HFF-Myc (cell line): ENCODE data around the gene UBALD2.
"Not testable (repeated sequence)": the region's sequence is repeated elsewhere in the genome, so short reads cannot be mapped to it uniquely, and the experiment has no call there.

Experiments used
- DNase-seq: peaks from one replicate; pipeline ENCODE4 v3.0.0-alpha.2; 2011; ENCODE audit warnings: low read depth; ENCODE audit errors: extremely low read depth
- H3K4me3 ChIP-seq: replicated peaks from 2 replicates; pipeline ENCODE4 v1.5.1; 2011; ENCODE audit warnings: low read depth, mild to moderate bottlenecking, control low read depth, low read length
- CTCF ChIP-seq: IDR thresholded peaks from 2 replicates; pipeline ENCODE4 v1.5.1; 2012; ENCODE audit warnings: mild to moderate bottlenecking, low read depth, low read length, control low read depth; ENCODE audit errors: missing control alignments

Gene UBALD2

GRCh38 chr17:76253841-76254240 lies 11.3 kb upstream of the UBALD2 start:
- TF ChIP-seq CTCF, result no peak
- DNase-seq, result no peak
- no peak overlapping the region for H3K4me3 ChIP-seq

- no peak overlapping the region for H3K4me3 ChIP-seq
- DNase-seq, result no peak
- no peak for TF ChIP-seq CTCF
Measured at GRCh38 chr17:76254275-76254674, 10.9 kb upstream of the UBALD2 start.

- DNase-seq, result no peak
- no peak overlapping the region for H3K4me3 ChIP-seq
- no peak for TF ChIP-seq CTCF
Measured at GRCh38 chr17:76255801-76256429, 9.2 kb upstream of the UBALD2 start.

- DNase-seq, H3K4me3 ChIP-seq: not testable (repeated sequence)
Measured at GRCh38 chr17:76256430-76257050, 8.6 kb upstream of the UBALD2 start.

GRCh38 chr17:76260220-76260619 lies 4.9 kb upstream of the UBALD2 start:
- TF ChIP-seq CTCF, result no peak
- no peak for DNase-seq
- H3K4me3 ChIP-seq, result no peak overlapping the region

- no peak overlapping the region for H3K4me3 ChIP-seq
- TF ChIP-seq CTCF, result no peak
- DNase-seq, result no peak
Measured at GRCh38 chr17:76260669-76261068, 4.5 kb upstream of the UBALD2 start.

GRCh38 chr17:76261421-76262215 lies 3.5 kb upstream of the UBALD2 start:
- no peak for DNase-seq
- no peak overlapping the region for H3K4me3 ChIP-seq
- TF ChIP-seq CTCF, result no peak
